HG03280 (cell line): ENCODE data around the gene MPHOSPH8.
"Not testable (repeated sequence)": the region's sequence is repeated elsewhere in the genome, so short reads cannot be mapped to it uniquely, and the experiment has no call there.

ENCODE experiments used
- ATAC-seq: cut with Tn5 transposase; IDR thresholded peaks from one replicate; pipeline ENCODE4 v1.9.1; 2021; ENCODE audit warnings: mild to moderate bottlenecking, moderate library complexity; ENCODE audit not compliant: unreplicated experiment

Gene MPHOSPH8

GRCh38 chr13:19624265-19624664, 9.2 kb upstream of the MPHOSPH8 start:
- ATAC-seq: no peak

- ATAC-seq: no peak
Observed at GRCh38 chr13:19632915-19633478, 462 bp upstream of the MPHOSPH8 start.

- no peak for ATAC-seq
Observed at GRCh38 chr13:19634256-19634740, 839 bp downstream of the MPHOSPH8 start.

- not testable (repeated sequence) for ATAC-seq
Observed at GRCh38 chr13:19635926-19636325, 2.5 kb downstream of the MPHOSPH8 start.

- no peak for ATAC-seq
Observed at GRCh38 chr13:19643652-19644051, 10.2 kb downstream of the MPHOSPH8 start.

GRCh38 chr13:19645000-19645399, 11.5 kb downstream of the MPHOSPH8 start:
- ATAC-seq: no peak

- ATAC-seq: no peak
Observed at GRCh38 chr13:19646063-19646462, 12.6 kb downstream of the MPHOSPH8 start.

- no peak for ATAC-seq
Observed at GRCh38 chr13:19650742-19651141, 17.3 kb downstream of the MPHOSPH8 start.

GRCh38 chr13:19657872-19658591, 24.6 kb downstream of the MPHOSPH8 start:
- ATAC-seq: no peak

GRCh38 chr13:19658831-19659230, 25.4 kb downstream of the MPHOSPH8 start:
- ATAC-seq: no peak

GRCh38 chr13:19661126-19661525, 27.7 kb downstream of the MPHOSPH8 start:
- ATAC-seq: no peak

GRCh38 chr13:19661561-19661960, 28.1 kb downstream of the MPHOSPH8 start:
- ATAC-seq: no peak

- no peak for ATAC-seq
Observed at GRCh38 chr13:19663416-19663979, 30.0 kb downstream of the MPHOSPH8 start.

- ATAC-seq: no peak
Observed at GRCh38 chr13:19664481-19665230, 31.2 kb downstream of the MPHOSPH8 start.

- no peak for ATAC-seq
Observed at GRCh38 chr13:19665427-19665859, 32.0 kb downstream of the MPHOSPH8 start.

GRCh38 chr13:19668778-19669177, 35.3 kb downstream of the MPHOSPH8 start:
- ATAC-seq: no peak

- no peak for ATAC-seq
Observed at GRCh38 chr13:19670147-19670546, 36.7 kb downstream of the MPHOSPH8 start.

GRCh38 chr13:19672990-19673389, 39.5 kb downstream of the MPHOSPH8 start:
- ATAC-seq: no peak

- no peak for ATAC-seq
Observed at GRCh38 chr13:19673473-19674430, 40.3 kb downstream of the MPHOSPH8 start.

GRCh38 chr13:19674898-19675297, 41.4 kb downstream of the MPHOSPH8 start:
- no peak for ATAC-seq
